IPS-NIHi7 (cell line): ENCODE results near the gene ACER3.
"Not testable (repeated sequence)": the region's sequence is repeated elsewhere in the genome, so short reads cannot be mapped to it uniquely, and the experiment has no call there.

Experiments
- DNase-seq: peaks from one replicate; pipeline ENCODE4 v3.0.0; 2012; ENCODE audit warnings: mixed read lengths; ENCODE audit errors: extremely low spot score

The ACER3 gene

GRCh38 chr11:76836613-76837291, 24.0 kb upstream of the ACER3 start:
- DNase-seq: no peak

- DNase-seq: no peak
These were observed 22.7 kb upstream of the ACER3 start for GRCh38 chr11:76837696-76838677.

- peak; percentile 88 for DNase-seq
These were observed 22.0 kb upstream of the ACER3 start for GRCh38 chr11:76838678-76839068.

GRCh38 chr11:76839311-76839710, 21.4 kb upstream of the ACER3 start:
- DNase-seq: no peak

GRCh38 chr11:76841923-76842452, 18.7 kb upstream of the ACER3 start:
- no peak for DNase-seq

- no peak for DNase-seq
These were observed 16.8 kb upstream of the ACER3 start for GRCh38 chr11:76843907-76844306.

- DNase-seq: no peak
These were observed 16.2 kb upstream of the ACER3 start for GRCh38 chr11:76844511-76844910.

GRCh38 chr11:76845069-76845468, 15.6 kb upstream of the ACER3 start:
- no peak for DNase-seq

- no peak for DNase-seq
These were observed 14.3 kb upstream of the ACER3 start for GRCh38 chr11:76846441-76846840.

- no peak for DNase-seq
These were observed 11.3 kb upstream of the ACER3 start for GRCh38 chr11:76849376-76849775.

GRCh38 chr11:76850130-76850529, 10.6 kb upstream of the ACER3 start:
- no peak for DNase-seq

GRCh38 chr11:76850815-76851214, 9.9 kb upstream of the ACER3 start:
- no peak for DNase-seq

GRCh38 chr11:76854709-76855108, 6.0 kb upstream of the ACER3 start:
- DNase-seq: no peak

- not testable (repeated sequence) for DNase-seq
These were observed 5.0 kb upstream of the ACER3 start for GRCh38 chr11:76855670-76856069.

GRCh38 chr11:76856106-76856505, 4.6 kb upstream of the ACER3 start:
- DNase-seq: no peak

GRCh38 chr11:76856571-76856970, 4.1 kb upstream of the ACER3 start:
- no peak for DNase-seq

- DNase-seq: no peak
These were observed 2.8 kb upstream of the ACER3 start for GRCh38 chr11:76857781-76858410.

- no peak for DNase-seq
These were observed 950 bp upstream of the ACER3 start for GRCh38 chr11:76859708-76860227.

GRCh38 chr11:76861490-76861953, 804 bp downstream of the ACER3 start:
- no peak for DNase-seq

- not testable (repeated sequence) for DNase-seq
These were observed 2.1 kb downstream of the ACER3 start for GRCh38 chr11:76862794-76863193.

- DNase-seq: no peak
These were observed 2.6 kb downstream of the ACER3 start for GRCh38 chr11:76863196-76863777.
